HUES6 (cell line): ENCODE measurements around the gene SEPHS2.
A peak's percentile ranks its signal among the peaks of the same experiment; 100 is the strongest.

Experiments used
- H3K27ac ChIP-seq: 2 replicates; pipeline ENCODE4 v1.7.0; 2013; ENCODE audit warnings: low read depth, mild to moderate bottlenecking, low read length, inconsistent platforms
- H3K27me3 ChIP-seq: 2 replicates; pipeline ENCODE4 v1.6.1; 2013; ENCODE audit warnings: low read length; ENCODE audit not compliant: control insufficient read depth, insufficient read depth
- H3K36me3 ChIP-seq: 2 replicates; pipeline ENCODE4 v1.6.1; 2013; ENCODE audit warnings: low read length; ENCODE audit not compliant: control insufficient read depth, insufficient read depth
- H3K4me1 ChIP-seq: 2 replicates; pipeline ENCODE4 v1.6.1; 2013; ENCODE audit warnings: low read length; ENCODE audit not compliant: control insufficient read depth, insufficient read depth
- H3K4me3 ChIP-seq: 2 replicates; pipeline ENCODE4 v1.5.1; 2013; ENCODE audit warnings: low read depth, low read length
- H3K9ac ChIP-seq: one replicate; pipeline ENCODE4 v1.6.1; 2013; ENCODE audit warnings: mild to moderate bottlenecking, low read length
- H3K9me3 ChIP-seq: 2 replicates; pipeline ENCODE4 v1.6.1; 2013; ENCODE audit warnings: low read depth, low read length; ENCODE audit not compliant: control insufficient read depth, insufficient read depth

Gene SEPHS2

GRCh38 chr16:30428055-30428454 is 17.6 kb downstream of the SEPHS2 start:
- no peaks in the 10 kb centered on the region for H3K9me3 ChIP-seq
- H3K36me3 ChIP-seq: peaks cover 33% of the 10 kb centered on the region
- H3K27ac ChIP-seq: no peak overlapping the region
- peaks cover 10% of the 10 kb centered on the region for H3K4me1 ChIP-seq
- no peak overlapping the region for H3K9ac ChIP-seq
- H3K27me3 ChIP-seq: no peaks in the 10 kb centered on the region
- H3K4me3 ChIP-seq: no peak overlapping the region

- Histone ChIP-seq H3K9ac (no peak overlapping the region), H3K27me3 (no peaks in the 10 kb centered on the region), H3K36me3 (peaks cover 45% of the 10 kb centered on the region), H3K27ac (no peak overlapping the region), H3K4me1 (peaks cover 11% of the 10 kb centered on the region), H3K4me3 (no peak overlapping the region), H3K9me3 (no peaks in the 10 kb centered on the region)
Measured at GRCh38 chr16:30421010-30421409, 24.7 kb downstream of the SEPHS2 start.

GRCh38 chr16:30418350-30419181 is 27.1 kb downstream of the SEPHS2 start:
- no peaks in the 10 kb centered on the region for H3K27me3 ChIP-seq
- H3K4me3 ChIP-seq: peak overlapping the region; percentile 66
- H3K36me3 ChIP-seq: peaks cover 34% of the 10 kb centered on the region
- H3K27ac ChIP-seq: peak overlapping the region; percentile 15; the same call in 1 of the 2 replicates
- H3K9me3 ChIP-seq: no peaks in the 10 kb centered on the region
- peak overlapping the region; percentile 60 for H3K9ac ChIP-seq
- peaks cover 11% of the 10 kb centered on the region for H3K4me1 ChIP-seq

- peak overlapping the region; percentile 15; the same call in 1 of the 2 replicates for H3K27ac ChIP-seq
Measured at GRCh38 chr16:30417529-30418349, 27.9 kb downstream of the SEPHS2 start.

GRCh38 chr16:30416624-30417528 is 28.8 kb downstream of the SEPHS2 start:
- Histone ChIP-seq H3K36me3 (peaks cover 40% of the 10 kb centered on the region), H3K27me3 (no peaks in the 10 kb centered on the region), H3K9ac (peak overlapping the region; percentile 60), H3K4me1 (peaks cover 11% of the 10 kb centered on the region), H3K4me3 (peak overlapping the region; percentile 66), H3K27ac (no peak overlapping the region), H3K9me3 (no peaks in the 10 kb centered on the region)

More at GRCh38 chr16:30417529-30418349, 27.9 kb downstream of the SEPHS2 start:
- Histone ChIP-seq H3K27me3 (no peaks in the 10 kb centered on the region), H3K9me3 (no peaks in the 10 kb centered on the region), H3K9ac (peak overlapping the region; percentile 60), H3K4me1 (peaks cover 11% of the 10 kb centered on the region), H3K4me3 (peak overlapping the region; percentile 66), H3K36me3 (peaks cover 38% of the 10 kb centered on the region)

- Histone ChIP-seq H3K9ac (no peak overlapping the region), H3K27ac (no peak overlapping the region), H3K27me3 (no peaks in the 10 kb centered on the region), H3K4me1 (peaks cover 11% of the 10 kb centered on the region), H3K4me3 (no peak overlapping the region), H3K9me3 (no peaks in the 10 kb centered on the region), H3K36me3 (peaks cover 42% of the 10 kb centered on the region)
Measured at GRCh38 chr16:30416047-30416603, 29.5 kb downstream of the SEPHS2 start.

- Histone ChIP-seq H3K4me1 (peaks cover 13% of the 10 kb centered on the region), H3K27me3 (no peaks in the 10 kb centered on the region), H3K36me3 (peaks cover 38% of the 10 kb centered on the region), H3K4me3 (no peak overlapping the region), H3K9ac (no peak overlapping the region), H3K9me3 (no peaks in the 10 kb centered on the region), H3K27ac (no peak overlapping the region)
Measured at GRCh38 chr16:30414159-30414558, 31.5 kb downstream of the SEPHS2 start.

GRCh38 chr16:30413112-30413806 is 32.4 kb downstream of the SEPHS2 start:
- H3K27ac ChIP-seq: no peak overlapping the region
- H3K4me3 ChIP-seq: no peak overlapping the region
- H3K9ac ChIP-seq: no peak overlapping the region
- no peaks in the 10 kb centered on the region for H3K27me3 ChIP-seq
- H3K36me3 ChIP-seq: peaks cover 38% of the 10 kb centered on the region
- H3K9me3 ChIP-seq: no peaks in the 10 kb centered on the region
- H3K4me1 ChIP-seq: peaks cover 14% of the 10 kb centered on the region; the same call in 1 of the 2 replicates

- Histone ChIP-seq H3K4me1 (peaks cover 12% of the 10 kb centered on the region; the same call in 1 of the 2 replicates), H3K9me3 (no peaks in the 10 kb centered on the region), H3K4me3 (peak overlapping the region; percentile 5; the same call in 1 of the 2 replicates), H3K9ac (no peak overlapping the region), H3K27me3 (no peaks in the 10 kb centered on the region), H3K27ac (no peak overlapping the region), H3K36me3 (peaks cover 38% of the 10 kb centered on the region)
Measured at GRCh38 chr16:30409125-30410060, 36.3 kb downstream of the SEPHS2 start.
